Cerebellar cortex (tissue), 1 donor: ENCODE data around the gene ZNF850.
A peak's percentile ranks its signal among the peaks of the same experiment; 100 is the strongest.
"Not testable (repeated sequence)": the region's sequence is repeated elsewhere in the genome, so short reads cannot be mapped to it uniquely, and the experiment has no call there.

Experiments
- DNase-seq: peaks from one replicate; pipeline ENCODE4 v3.0.0-alpha.2; 2015; ENCODE audit warnings: low spot score

The ZNF850 gene

DNA sequence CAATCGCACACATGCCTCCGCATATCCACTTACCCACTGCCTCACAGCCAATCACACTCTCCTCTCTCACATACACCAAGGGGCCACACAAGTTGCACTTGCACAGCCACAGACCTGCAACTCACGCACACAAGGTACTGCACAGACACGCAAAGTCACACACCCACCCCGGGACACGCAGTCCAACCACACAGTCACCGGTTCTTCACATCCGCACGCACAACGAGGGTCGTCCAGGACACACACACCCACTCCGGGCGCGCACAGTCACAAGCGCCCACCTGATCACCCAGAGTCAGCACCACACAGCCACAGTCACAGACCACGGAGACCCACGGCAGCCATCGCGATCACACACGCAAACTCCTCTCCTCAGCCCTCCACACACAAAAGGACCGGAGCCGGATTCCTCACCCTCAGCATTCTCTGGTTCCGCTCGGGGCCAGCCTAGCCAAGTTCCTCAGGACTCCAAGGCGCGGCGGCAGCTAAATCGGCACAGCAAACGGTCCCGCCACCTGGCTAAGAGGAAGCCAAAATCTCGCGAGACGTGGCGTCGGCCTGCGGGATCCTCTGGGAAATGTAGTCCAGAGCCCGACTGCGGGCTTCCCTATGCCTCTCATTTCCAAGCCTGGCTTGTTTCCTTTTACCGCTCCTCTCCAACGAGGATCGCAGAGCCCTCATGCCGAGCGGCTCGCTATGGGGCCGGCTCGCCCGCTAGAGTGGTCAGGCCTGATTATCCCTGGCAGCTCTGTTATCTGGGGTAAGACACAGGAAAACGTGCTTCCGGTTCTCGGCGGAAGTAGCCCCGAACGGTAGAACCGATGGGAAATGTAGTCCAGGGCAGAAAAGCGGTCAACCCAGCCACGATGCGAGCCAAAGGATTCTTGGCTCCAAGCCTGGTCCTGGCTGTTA lies at the start of gene ZNF850:
Gene ZNF850, minus strand, starts transcription at position 497 of the 912 bp plus-strand sequence. CDS start 10,201 bp downstream, outside the sequence.
- DNase-seq: peak; percentile 97

DNA sequence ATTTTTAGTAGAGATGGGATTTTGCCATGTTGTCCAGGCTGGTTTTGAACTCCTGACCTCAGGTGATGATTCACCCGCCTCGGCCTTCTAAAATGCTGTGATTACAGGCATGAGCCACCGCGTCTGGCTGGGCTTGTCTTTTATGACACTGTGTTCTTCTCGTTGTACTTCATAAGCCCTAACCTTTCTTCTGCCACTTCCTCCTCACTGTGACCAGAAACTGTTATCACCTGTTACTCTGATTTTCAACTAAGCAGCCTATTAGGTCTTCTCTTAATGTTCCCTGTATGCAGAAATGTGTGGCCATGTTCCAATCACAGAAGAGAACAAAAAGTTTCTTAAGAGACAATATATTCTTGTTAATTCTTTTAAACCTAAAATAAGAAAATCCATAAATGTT lies 49.2 kb upstream of the ZNF850 start:
- DNase-seq: no peak

DNA sequence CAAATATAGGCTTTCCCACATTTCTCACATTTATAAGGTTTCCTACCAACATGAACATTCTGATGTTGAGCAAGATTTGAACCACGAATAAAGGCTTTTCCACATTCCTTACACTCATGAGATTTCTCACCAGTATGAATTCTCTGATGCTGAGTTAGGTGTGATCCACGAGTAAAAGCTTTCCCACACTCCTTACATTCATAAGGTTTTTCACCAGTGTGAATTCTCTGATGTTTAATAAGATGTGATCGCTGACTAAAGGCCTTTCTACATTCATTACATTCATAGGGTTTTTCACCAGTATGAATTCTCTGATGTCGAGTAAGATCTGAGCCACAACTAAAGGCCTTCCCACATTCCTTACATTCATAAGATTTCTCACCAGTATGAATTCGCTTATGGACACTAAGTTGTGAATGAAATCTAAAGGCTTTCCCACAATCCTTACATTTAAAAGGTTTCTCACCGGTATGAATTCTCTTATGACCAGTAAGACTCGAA lies 46.6 kb upstream of the ZNF850 start:
- no peak for DNase-seq

DNA sequence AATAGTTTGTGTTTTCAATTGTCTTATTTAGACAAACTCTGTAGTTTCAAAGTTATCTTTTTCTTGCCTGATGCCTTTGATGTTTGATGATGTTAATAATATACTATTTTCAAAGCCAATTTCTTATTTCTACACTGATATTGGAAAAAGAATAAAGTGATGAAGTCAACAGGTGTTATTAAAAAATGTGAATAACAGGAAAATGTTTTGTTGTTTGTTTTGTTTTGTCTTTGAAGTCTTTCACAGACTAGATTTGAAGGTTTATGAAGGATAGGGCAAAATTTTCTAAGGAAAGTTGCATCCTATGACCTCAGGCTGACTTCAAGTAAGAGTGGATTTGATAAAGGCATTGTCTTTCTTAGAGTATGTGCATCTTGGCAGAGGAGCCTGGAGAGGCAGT lies 34.4 kb upstream of the ZNF850 start:
- no peak for DNase-seq

DNA sequence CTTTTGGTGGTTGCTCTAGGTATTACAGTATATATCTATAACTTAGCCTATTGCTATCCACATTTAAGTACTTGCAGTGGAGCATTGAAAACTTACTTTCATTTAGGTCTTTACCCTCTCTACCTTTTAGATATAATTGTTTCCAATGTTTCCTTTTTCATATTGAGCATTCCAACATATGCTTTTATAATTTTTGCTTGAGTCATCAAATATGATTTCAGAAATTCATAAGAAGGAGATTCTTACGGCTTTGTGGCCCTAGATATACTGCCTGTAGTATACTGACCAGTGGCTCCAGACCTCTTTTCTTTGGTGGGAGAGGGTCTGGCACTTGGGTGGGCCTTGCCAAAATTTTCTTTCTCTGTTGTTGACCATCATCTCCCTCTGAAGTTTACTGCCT lies 32.8 kb upstream of the ZNF850 start:
- no peak for DNase-seq

DNA sequence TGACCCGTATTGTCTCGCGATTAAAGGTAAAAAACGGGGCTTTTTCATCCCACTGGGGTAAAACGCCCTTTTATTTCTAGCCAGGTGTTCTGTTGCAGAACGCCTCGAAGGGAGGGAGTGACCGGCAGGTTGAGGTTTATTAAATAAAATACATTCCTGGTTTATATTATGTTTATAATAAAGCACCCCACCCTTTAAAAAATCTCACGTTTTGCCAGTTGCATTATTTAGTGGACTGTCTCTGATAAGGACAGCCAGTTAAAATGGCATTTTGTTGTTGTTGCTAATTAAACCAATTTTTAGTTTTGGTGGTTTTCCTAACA lies 25.1 kb upstream of the ZNF850 start:
- no peak for DNase-seq

DNA sequence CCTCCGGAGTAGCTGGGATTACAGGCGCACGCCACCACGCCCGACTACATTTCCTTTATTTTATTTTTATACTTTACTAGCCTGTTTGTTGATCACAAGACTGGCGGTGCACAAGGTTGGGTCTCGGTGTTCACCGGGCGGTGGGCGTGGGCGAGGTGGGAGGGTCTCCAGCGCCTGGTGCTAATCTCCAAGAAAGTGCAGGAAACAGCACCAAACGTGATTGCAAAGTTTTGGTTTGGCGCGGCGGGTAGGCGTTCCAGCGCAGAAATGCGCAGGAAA lies 24.0 kb upstream of the ZNF850 start:
- no peak for DNase-seq

DNA sequence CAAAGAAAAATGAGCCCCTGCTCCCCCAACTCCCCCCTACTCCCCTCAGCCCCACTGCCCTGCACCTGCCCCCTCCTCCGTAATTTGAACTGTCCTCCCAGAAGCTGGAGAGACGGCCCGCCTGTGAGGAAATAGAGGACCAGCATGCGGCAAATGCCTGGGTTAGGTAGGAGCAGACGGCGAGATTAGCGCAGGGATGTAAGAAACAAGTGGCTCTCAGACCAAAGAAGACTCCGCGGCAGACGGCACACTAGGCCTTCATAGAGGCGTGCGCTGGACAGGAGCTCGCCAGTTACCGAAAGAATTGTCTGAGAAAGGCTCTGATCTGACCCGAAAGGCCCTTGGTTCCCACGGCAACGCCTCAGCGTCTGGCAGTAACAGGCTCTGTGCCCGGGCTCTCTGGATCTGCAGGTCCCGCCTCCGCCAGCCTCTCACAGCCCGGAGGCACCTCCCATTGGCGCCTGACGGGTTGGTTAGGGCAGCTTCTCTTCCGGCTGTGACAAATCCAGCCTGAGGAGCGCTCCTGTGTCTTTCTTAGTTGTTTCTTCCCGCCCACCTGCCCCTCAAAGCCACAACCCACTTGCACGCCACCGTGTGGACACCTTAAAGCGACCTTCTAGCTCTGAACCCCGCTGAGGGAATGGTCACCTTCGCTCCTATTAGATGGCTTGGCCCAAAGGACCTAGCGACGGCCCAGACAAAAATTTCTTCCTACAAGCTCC lies 19.0 kb upstream of the ZNF850 start:
- peak; percentile 24 for DNase-seq

DNA sequence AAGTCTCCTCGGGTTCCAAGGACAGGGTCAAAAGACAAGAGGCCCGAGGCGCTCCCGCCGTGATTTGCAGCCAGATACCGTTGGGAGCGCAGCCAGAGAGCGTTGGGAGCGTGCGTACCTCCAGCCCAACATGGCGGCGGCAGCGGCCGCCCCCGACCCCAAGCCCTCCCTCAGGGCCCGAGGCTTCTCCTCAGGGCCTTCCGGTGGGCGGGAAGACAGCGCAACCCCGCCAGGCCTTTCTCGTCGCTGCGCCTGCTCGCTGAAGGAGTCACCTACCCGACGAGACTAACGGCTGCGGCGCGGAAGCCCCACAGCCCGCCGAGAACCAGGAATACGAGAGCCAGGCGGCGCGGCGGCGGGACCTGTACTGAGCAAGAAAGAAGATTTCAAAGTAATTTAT lies 3.2 kb upstream of the ZNF850 start:
- peak; percentile 42 for DNase-seq

DNA sequence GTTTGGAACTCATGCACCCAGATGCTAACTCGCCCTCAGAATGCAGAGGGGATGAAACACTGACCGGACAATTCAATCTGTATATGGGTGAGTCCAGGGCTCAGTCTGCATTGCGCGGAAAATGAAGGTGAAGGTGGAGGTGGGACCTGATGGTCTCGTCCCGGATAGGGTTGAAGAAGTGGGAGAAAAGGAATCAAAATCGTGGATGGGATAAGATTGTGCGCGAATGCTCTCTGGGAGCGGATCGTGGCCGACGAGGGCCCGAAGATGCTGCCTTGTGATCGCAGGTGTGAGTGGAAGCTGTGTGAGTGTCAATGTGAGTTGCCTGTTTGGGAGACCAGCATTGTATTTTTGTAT lies 594 bp upstream of the ZNF850 start:
- no peak for DNase-seq

DNA sequence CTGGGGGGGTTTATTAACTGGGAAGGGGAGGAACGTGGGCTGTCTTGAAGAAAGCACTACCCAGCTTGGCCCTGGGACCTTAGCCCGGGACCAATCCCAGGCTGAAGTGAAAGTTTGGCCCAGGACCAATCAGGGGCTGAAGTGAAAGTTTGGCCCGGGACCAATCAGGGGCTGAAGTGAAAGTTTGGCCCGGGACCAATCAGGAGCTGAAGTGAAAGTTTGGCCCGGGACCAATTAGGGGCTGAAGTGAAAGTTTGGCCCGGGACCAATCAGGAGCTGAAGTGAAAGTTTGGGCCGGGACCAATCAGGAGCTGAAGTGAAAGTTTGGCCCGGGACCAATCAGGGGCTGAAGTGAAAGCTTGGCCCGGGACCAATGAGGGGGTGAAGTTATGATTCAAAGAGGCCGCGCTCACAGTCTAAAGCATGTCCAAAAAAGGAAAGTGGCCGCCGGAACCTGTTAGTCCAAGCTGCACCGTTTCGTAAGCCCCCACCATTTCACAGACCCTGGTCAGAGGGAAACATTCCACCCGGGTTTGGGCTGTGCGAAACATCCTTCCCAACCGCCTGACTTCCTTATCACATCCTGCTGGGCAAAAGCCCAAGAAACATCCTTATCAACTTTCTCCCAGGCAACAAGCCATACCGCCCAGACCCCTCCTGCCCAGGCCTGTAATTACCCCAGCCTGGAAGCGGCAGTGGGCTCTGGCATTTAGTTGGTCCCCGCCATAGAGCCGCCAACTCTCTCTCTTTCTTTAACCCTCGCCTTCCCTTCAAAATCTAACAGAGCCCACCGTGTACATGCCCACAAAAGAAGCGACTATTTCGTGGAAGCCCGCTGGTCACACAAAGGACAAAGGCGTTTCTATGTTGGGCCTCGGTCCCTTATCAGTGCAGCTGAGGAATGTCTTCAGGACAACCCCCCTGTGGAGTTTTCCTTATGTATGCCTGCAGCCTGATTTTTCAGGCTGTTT lies 1.1 kb downstream of the ZNF850 start:
- peak; percentile 1 for DNase-seq

DNA sequence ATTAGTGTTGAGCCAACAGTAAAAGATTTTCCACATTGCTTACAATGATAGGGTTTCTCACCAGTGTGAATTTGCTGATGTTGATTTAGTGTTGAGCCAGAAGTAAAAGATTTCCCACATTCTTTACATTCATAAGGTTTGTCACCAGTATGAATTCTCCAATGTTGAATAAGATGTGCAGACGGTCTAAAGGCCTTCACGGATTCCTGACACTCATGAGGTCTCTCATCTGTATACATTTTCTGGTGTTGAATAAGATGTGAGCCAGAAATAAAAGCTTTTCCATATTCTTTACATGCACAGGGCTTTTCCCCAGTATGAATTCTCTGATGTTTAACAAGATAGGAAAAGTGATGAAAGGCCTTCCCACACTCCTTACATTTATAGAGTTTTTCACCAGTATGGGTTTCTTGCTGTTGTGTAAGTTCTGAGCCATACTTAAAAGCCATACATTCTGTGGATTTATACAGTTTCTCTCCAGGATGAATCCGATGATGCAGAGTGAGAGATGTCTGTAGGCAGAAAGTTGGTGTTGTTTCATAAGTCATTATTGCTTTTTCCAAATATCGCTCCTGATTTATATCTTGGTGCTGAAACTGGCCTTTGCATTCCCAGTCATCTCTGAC lies 22.4 kb downstream of the ZNF850 start:
- no peak for DNase-seq

DNA sequence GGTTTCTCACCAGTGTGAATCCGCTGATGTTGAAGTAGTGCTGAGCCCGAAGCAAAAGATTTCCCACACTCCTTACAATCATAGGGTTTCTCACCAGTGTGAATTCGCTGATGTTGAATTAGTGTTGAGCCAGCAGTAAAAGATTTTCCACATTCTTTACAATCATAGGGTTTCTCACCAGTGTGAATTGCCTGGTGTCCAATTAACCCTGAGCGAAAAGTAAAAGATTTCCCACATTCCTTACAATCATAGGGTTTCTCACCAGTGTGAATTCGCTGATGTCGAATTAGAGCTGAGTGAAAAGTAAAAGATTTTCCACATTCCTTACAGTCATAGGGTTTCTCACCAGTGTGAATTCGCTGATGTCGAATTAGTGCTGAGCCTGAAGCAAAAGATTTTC lies 23.0 kb downstream of the ZNF850 start:
- not testable (repeated sequence) for DNase-seq

DNA sequence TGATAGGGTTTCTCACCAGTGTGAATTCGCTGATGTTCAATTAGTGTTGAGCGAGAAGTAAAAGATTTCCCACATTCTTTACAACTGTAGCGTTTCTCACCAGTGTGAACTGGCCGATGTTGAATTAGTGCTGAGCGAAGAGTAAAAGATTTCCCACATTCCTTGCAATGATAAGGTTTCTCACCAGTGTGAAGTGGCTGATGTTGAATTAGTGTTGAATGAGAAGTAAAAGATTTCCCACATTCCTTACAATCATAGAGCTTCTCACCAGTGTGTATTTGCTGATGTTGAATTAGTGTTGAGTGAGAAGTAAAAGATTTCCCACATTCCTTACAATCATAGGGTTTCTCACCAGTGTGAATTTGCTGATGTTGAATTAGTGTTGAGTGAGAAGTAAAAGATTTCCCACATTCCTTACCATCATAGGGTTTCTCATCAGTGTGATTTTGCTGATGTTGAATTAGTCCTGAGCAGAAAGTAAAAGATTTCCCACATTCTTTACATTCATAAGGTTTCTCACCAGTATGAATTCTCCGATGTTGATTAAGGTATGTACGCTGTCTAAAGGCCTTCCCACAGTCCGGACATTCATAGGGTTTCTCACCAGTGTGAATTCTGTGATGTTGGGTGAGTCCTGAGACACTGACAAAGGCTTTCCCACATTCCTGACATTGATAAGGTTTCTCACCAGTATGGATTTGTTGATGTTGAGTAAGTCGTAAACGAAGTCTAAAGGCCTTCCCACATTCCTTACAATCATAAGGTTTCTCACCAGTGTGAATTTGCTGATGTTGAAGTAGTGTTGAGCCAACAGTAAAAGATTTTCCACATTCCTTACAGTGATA lies 24.0 kb downstream of the ZNF850 start:
- no peak for DNase-seq

DNA sequence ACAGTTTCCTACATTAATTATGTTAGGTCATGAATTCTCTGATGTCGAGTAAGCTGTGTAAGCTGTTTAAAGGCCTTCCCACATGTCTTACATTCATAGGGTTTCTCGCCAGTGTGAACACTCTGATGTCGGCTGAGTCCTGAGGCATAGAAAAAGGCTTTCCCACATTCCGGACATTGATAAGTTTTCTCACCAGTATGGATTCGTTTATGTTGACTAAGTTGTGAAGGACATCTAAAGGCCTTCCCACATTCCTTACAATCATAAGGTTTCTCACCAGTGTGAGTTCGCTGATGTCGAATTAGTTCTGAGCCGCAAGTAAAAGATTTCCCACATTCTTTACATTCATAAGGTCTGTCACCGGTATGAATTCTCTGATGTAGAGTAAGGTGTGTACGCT lies 24.9 kb downstream of the ZNF850 start:
- no peak for DNase-seq

DNA sequence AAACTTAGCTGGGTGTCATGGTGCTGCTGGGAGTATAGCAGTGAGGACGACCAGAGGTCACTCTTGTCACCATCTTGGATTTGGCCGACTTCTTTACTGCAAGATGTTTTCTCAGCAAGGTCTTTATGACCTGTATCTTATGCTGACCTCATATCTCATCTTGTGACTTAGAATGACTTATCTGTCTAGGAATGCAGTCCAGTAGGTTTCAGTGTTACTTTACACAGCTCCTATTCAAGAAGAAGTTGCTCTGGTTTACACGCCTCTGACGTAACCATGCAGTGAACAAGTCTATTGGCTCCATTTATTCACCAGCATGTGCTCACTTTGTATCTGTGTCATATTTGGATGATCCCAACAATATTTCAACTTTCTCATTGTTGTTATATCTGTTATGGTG lies 26.7 kb downstream of the ZNF850 start:
- no peak for DNase-seq

DNA sequence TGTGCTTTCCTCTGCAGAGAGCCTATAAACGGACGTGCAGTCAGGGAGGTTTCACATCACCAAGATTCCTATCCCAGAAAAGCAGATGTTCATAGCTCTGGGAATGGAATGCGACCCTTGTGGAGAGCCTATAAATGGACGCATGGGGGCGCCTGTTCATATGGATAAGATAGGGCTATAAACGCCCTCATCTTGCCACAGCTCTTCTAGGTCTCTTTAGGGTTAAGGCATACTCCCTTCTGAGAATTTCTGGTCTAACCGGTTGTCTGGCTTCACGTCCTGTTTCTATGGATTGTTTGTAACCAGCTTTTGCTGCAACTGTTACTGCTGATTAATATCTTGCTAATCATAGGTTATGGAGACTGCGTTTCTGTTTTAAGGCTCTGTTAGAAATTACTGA lies 36.4 kb downstream of the ZNF850 start:
- DNase-seq: not testable (repeated sequence)

DNA sequence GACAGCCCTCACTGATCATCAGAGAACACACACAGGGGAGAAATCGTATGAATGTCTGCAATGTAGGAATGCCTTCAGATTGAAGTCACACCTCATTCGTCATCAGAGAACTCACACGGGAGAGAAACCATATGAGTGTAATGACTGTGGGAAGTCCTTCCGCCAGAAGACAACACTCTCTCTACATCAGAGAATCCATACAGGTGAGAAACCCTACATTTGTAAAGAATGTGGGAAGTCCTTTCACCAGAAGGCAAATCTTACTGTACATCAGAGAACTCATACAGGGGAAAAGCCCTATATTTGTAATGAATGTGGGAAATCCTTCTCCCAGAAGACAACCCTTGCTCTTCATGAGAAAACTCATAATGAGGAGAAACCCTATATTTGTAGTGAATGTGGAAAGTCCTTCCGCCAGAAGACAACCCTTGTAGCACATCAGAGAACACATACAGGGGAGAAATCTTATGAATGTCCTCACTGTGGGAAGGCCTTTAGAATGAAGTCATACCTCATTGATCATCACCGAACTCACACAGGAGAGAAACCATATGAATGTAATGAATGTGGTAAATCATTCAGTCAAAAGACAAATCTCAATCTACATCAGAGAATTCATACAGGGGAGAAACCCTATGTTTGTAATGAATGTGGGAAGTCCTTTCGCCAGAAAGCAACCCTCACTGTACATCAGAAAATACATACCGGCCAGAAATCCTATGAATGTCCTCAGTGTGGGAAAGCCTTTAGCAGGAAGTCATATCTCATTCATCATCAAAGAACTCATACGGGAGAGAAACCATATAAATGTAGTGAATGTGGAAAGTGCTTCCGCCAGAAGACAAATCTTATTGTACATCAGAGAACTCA lies 52.7 kb downstream of the ZNF850 start:
- DNase-seq: no peak

DNA sequence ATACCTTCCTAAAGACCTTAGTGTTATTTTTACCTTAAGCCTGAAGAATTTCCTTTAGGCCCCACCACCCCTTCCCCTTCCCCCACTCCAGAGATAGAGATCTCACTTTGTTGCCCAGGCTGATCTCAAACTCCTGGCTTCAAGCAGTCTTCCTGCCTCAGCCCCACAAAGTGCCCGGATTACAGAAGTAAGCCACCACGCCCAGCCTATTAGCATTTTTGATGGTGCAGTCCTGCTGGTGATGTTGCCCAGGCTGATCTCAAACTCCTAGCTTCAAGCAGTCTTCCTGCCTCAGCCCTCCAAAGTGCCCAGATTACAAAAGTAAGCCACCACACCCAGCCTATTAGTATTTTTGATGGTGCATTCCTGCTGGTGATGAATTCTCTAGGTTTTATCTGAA lies 63.2 kb downstream of the ZNF850 start:
- DNase-seq: no peak

DNA sequence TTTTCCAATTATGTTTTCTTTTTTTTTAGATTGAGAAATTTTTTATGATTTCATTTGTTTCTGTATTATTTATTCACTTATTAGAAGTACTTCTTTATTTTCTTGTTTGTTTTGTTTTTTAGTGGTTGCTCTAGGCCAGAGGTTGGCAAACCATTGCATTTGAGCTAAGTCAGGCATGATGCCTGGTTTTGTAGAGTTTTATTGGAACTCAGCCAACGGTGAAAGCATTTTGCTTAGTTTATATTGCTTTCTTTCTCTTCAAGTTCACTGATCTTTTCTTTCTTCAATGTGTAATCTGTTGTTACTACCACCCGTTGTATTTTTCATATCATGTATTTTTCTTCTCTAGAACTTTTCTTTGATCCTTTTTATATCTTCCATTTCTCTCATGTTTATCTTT lies 65.5 kb downstream of the ZNF850 start:
- no peak for DNase-seq
